CD8-positive, alpha-beta memory T cell (primary cell): ENCODE results near the gene REC114. TPM values are rescaled to one million over a fixed set of nuclear protein-coding genes. Genes with fewer than 3 reads are reported as not detected.
"Not testable (repeated sequence)": the region's sequence is repeated elsewhere in the genome, so short reads cannot be mapped to it uniquely, and the experiment has no call there.

Experiments used
- CTCF ChIA-PET: fragments of 350-600 bp; sonication (Branson Sonifier 250); formaldehyde crosslinking; loops from one replicate; lab custom pipeline; 2021; ENCODE audit warnings: antibody characterized with exemption; lab: Charles Lee
- POLR2A ChIA-PET: fragments of 350-600 bp; sonication (Branson Sonifier 250); formaldehyde crosslinking; loops from one replicate; lab custom pipeline; 2021; ENCODE audit warnings: antibody characterized with exemption; lab: Charles Lee
- DNase-seq, 5 donors: peaks; one replicate each; pipeline versions ENCODE4 v3.0.0 to v3.0.0-alpha.2; 2020 to 2022; ENCODE audit warnings: mixed read lengths in 1 of 5
- H3K27ac ChIP-seq: one replicate; pipeline ENCODE4 v1.7.0; 2013; ENCODE audit warnings: low read depth, mild to moderate bottlenecking, low read length, moderate library complexity
- H3K27me3 ChIP-seq: 2 replicates; pipeline ENCODE4 v1.7.0; 2013; ENCODE audit warnings: low read length, mild to moderate bottlenecking; ENCODE audit not compliant: insufficient read depth, poor library complexity, severe bottlenecking
- H3K36me3 ChIP-seq: 2 replicates; pipeline ENCODE4 v1.7.0; 2013; ENCODE audit warnings: mild to moderate bottlenecking, low read length, moderate library complexity; ENCODE audit not compliant: insufficient read depth
- H3K4me1 ChIP-seq: 2 replicates; pipeline ENCODE4 v1.7.0; 2013; ENCODE audit warnings: mild to moderate bottlenecking, low read length, moderate library complexity; ENCODE audit not compliant: insufficient read depth
- H3K4me3 ChIP-seq: 2 replicates; pipeline ENCODE4 v1.7.0; 2013; ENCODE audit warnings: mild to moderate bottlenecking, low read length
- H3K9me3 ChIP-seq: 2 replicates; pipeline ENCODE4 v1.7.0; 2013; ENCODE audit warnings: mild to moderate bottlenecking, low read length
- H3K27ac Mint-ChIP-seq, 8 donors: one replicate each; pipeline ENCODE4 v1.8.0; 2020 to 2021; ENCODE audit warnings: mixed read lengths in 8 of 8, mild to moderate bottlenecking in 6 of 8, inconsistent platforms in 3 of 8, moderate library complexity in 3 of 8
- H3K27me3 Mint-ChIP-seq, 2 donors: one replicate each; pipeline ENCODE4 v1.8.0; 2020 to 2021; ENCODE audit warnings: mixed read lengths in 2 of 2, mild to moderate bottlenecking in 1 of 2, moderate library complexity in 1 of 2
- H3K36me3 Mint-ChIP-seq, 3 donors: one replicate each; pipeline ENCODE4 v1.8.0; 2020 to 2021; ENCODE audit warnings: mixed read lengths in 3 of 3, inconsistent platforms in 1 of 3, mild to moderate bottlenecking in 1 of 3
- H3K4me1 Mint-ChIP-seq, 3 donors: one replicate each; pipeline ENCODE4 v1.8.0; 2020 to 2021; ENCODE audit warnings: mixed read lengths in 3 of 3, inconsistent platforms in 1 of 3, mild to moderate bottlenecking in 1 of 3
- H3K4me3 Mint-ChIP-seq, 7 donors: one replicate each; pipeline ENCODE4 v1.8.0; 2020 to 2021; ENCODE audit warnings: mixed read lengths in 7 of 7, mild to moderate bottlenecking in 6 of 7, moderate library complexity in 4 of 7, inconsistent platforms in 2 of 7
- H3K9me3 Mint-ChIP-seq, 5 donors: one replicate each; pipeline ENCODE4 v1.8.0; 2020 to 2022; ENCODE audit warnings: mixed read lengths in 5 of 5, mild to moderate bottlenecking in 3 of 5, moderate library complexity in 2 of 5, inconsistent platforms in 1 of 5
- polyA plus RNA-seq: library from polyadenylated mRNA; unstranded; fragments of 300-500 nt; fragmentation: Illumina TruSeq; gene quantifications from one replicate; pipeline ENCODE4 v1.2.3, GENCODE V29; 2021
- total RNA-seq, 2 experiments: library from RNA; stranded (reverse); gene quantifications; one replicate each; pipeline ENCODE4 v1.2.3, GENCODE V29; 2021

REC114 gene
- total and polyA plus RNA-seq, 3 experiments from 2014 or later, result not detected

DNA sequence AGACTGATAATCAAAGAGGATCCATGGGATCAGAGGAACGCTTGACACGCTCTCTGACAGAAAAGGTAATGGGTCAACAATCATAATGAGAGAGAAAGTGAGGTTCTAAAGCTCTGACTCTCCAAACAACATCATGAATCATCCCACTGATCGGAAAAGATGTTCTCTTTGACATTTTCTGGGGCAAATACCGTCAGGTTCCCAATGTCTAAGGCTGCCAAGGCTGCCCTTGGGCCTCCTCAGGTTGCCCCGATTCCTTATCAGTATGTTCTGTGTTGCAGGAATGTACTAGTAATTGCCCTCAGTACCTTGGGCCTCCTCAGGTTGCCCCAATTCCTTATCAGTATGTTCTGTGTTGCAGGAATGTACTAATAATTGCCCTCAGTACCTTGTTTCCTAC lies 129.3 kb downstream of the REC114 start:
- Histone ChIP-seq H3K27ac (no peak overlapping the region), H3K4me1 (no peaks in the 10 kb centered on the region), H3K27me3 (no peaks in the 10 kb centered on the region), H3K36me3 (peaks cover 14% of the 10 kb centered on the region), H3K9me3 (no peaks in the 10 kb centered on the region), H3K4me3 (no peak overlapping the region)
- Mint-ChIP-seq H3K4me1 (no peaks in the 10 kb centered on the region), H3K36me3 (peaks cover 7 to 85% (median 33%) of the 10 kb centered on the region in 3 donors), H3K27ac (no peak overlapping the region), H3K27me3 (no peaks in the 10 kb centered on the region), H3K9me3 (no peaks in the 10 kb centered on the region), H3K4me3 (no peak overlapping the region)
- POLR2A ChIA-PET, result no interaction called here
- CTCF ChIA-PET, result interaction anchor here (1.1 kb wide), 1 partner anchor 26 kb away, joined by 3 read pairs; no protein-coding TSS in a partner anchor
- no peak for DNase-seq

DNA sequence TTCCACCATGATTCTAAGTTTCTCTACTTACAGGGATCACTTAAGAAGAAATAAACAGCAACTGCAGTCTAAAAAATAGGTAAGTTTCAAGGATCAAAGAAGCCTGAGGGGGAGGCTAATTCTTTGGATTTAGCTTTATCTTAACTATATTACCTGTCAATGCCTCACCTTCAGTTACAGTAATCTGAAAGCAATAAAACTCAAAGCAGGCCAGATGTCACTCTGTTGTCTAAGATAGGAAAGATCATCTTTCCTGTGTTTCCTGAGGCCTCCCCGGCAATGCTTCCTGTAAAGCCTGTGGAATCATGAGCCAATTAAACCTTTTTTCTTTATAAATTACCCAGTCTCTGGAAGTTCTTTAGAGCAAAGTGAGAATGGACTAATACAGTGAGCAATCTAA lies 130.1 kb downstream of the REC114 start:
- H3K36me3 ChIP-seq, result peaks cover 14% of the 10 kb centered on the region
- H3K27me3 Mint-ChIP-seq, result no peaks in the 10 kb centered on the region
- POLR2A ChIA-PET, result no interaction called here
- no peaks in the 10 kb centered on the region for H3K9me3 ChIP-seq
- DNase-seq, result no peak
- CTCF ChIA-PET, result interaction anchor here (1.1 kb wide), 1 partner anchor 27 kb away, joined by 3 read pairs; no protein-coding TSS in a partner anchor
- no peak overlapping the region for H3K4me3 ChIP-seq
- H3K9me3 Mint-ChIP-seq, result no peaks in the 10 kb centered on the region
- no peaks in the 10 kb centered on the region for H3K4me1 Mint-ChIP-seq
- no peak overlapping the region for H3K27ac ChIP-seq
- no peaks in the 10 kb centered on the region for H3K4me1 ChIP-seq
- H3K27ac Mint-ChIP-seq, result peak overlapping the region in 2 of 8 donors; percentile 7 to 75
- no peaks in the 10 kb centered on the region for H3K27me3 ChIP-seq
- no peak overlapping the region for H3K4me3 Mint-ChIP-seq
- peaks cover 7 to 85% (median 31%) of the 10 kb centered on the region in 3 donors for H3K36me3 Mint-ChIP-seq

DNA sequence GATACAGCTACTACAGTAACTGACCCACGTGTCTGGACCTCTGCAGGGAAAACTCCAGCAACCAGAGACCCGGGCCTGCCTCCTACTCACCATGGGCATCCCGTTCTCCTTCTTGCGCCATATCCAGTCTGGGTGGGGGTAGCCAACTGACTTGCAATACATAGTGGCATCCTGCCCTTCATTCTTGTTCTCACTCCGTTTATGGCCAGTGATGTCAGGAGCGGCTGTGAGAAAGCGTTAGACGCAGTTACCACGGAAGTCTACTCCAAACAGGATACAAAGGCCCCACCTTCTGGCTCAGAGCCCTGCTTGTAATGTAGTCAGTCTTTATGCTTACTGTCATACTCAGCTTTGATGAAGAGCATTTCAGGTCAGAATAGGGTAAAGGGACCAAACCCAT lies 130.6 kb downstream of the REC114 start:
- ChIA-PET POLR2A (no interaction called here), CTCF (interaction anchor here (1.1 kb wide), 1 partner anchor 28 kb away, joined by 3 read pairs; no protein-coding TSS in a partner anchor)
- H3K4me1 ChIP-seq, result no peaks in the 10 kb centered on the region
- H3K36me3 ChIP-seq, result peaks cover 14% of the 10 kb centered on the region
- H3K9me3 Mint-ChIP-seq, result no peaks in the 10 kb centered on the region
- no peaks in the 10 kb centered on the region for H3K9me3 ChIP-seq
- no peak overlapping the region for H3K4me3 ChIP-seq
- no peak overlapping the region for H3K27ac ChIP-seq
- no peak overlapping the region for H3K4me3 Mint-ChIP-seq
- no peaks in the 10 kb centered on the region for H3K27me3 Mint-ChIP-seq
- no peaks in the 10 kb centered on the region for H3K27me3 ChIP-seq
- H3K27ac Mint-ChIP-seq, result no peak overlapping the region
- no peaks in the 10 kb centered on the region for H3K4me1 Mint-ChIP-seq
- DNase-seq, result no peak
- H3K36me3 Mint-ChIP-seq, result peaks cover 7 to 84% (median 34%) of the 10 kb centered on the region in 3 donors

- H3K36me3 Mint-ChIP-seq, result peaks cover 0 to 76% (median 28%) of the 10 kb centered on the region in 3 donors
- ChIA-PET CTCF (no interaction called here), POLR2A (no interaction called here)
- no peak overlapping the region for H3K4me3 ChIP-seq
- no peaks in the 10 kb centered on the region for H3K27me3 ChIP-seq
- H3K4me1 ChIP-seq, result no peaks in the 10 kb centered on the region
- no peak for DNase-seq
- H3K27ac ChIP-seq, result no peak overlapping the region
- H3K9me3 ChIP-seq, result no peaks in the 10 kb centered on the region
- no peaks in the 10 kb centered on the region for H3K36me3 ChIP-seq
- peak overlapping the region in 1 of 8 donors; percentile 23 for H3K27ac Mint-ChIP-seq
- H3K4me1 Mint-ChIP-seq, result no peaks in the 10 kb centered on the region
- no peaks in the 10 kb centered on the region for H3K9me3 Mint-ChIP-seq
- H3K4me3 Mint-ChIP-seq, result no peak overlapping the region
- no peaks in the 10 kb centered on the region for H3K27me3 Mint-ChIP-seq
Measured at GRCh38 chr15:73575636-73576247, 132.8 kb downstream of the REC114 start.

DNA sequence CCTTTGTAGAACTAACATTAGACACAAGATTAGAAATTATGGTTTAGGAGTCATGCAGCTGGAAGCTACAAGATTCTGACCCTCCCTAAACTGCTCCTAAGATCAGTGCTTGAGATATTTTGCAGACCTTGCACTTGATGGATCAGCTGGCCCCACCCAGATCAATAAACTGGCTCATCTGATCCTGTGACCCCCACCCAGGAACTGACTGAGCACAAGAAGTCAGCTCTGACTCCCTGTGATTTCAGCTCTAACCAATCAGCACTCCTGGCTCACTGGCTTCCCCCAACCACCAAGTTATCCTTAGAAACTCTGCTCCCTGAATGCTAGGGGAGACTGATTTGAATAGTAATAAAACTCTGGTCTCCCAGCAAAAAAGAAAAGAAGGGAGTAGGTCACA lies 134.6 kb downstream of the REC114 start:
- H3K27me3 Mint-ChIP-seq, H3K4me3 Mint-ChIP-seq, H3K36me3 ChIP-seq, H3K27me3 ChIP-seq, CTCF ChIA-PET, H3K9me3 ChIP-seq, H3K4me1 ChIP-seq, H3K4me3 ChIP-seq, DNase-seq, POLR2A ChIA-PET, H3K27ac ChIP-seq, H3K4me1 Mint-ChIP-seq, H3K9me3 Mint-ChIP-seq: not testable (repeated sequence)
- Mint-ChIP-seq H3K27ac (peak overlapping the region in 2 of 8 donors; percentile 19 to 30), H3K36me3 (peaks cover 0 to 77% (median 24%) of the 10 kb centered on the region in 3 donors)

DNA sequence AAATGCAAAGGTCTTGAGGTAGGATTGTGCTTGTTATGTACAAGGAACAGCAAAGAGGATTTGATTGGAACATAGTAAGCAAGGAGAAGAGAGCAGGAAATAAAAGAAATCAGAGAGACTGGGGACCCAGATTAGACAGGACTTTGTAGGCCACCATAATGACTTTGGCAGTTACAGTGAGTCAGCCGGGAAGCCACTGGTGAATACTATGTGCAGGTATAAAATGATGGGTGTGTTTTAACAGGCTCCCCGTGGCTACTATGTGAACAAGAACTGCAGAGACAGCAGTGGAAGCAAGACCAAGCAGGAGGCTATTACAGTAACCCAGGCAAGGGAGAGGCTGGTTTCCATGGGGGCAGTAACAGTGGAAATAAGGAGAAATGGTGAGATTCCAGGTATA lies 135.1 kb downstream of the REC114 start:
- Histone ChIP-seq H3K4me3 (no peak overlapping the region), H3K27ac (no peak overlapping the region), H3K36me3 (peaks cover 12% of the 10 kb centered on the region), H3K9me3 (no peaks in the 10 kb centered on the region), H3K27me3 (no peaks in the 10 kb centered on the region), H3K4me1 (no peaks in the 10 kb centered on the region)
- DNase-seq, result no peak
- CTCF ChIA-PET, result no interaction called here
- Mint-ChIP-seq H3K4me1 (no peaks in the 10 kb centered on the region), H3K27ac (peak overlapping the region in 2 of 8 donors; percentile 30), H3K36me3 (peaks cover 0 to 76% (median 20%) of the 10 kb centered on the region in 3 donors), H3K9me3 (no peaks in the 10 kb centered on the region), H3K27me3 (no peaks in the 10 kb centered on the region), H3K4me3 (no peak overlapping the region)
- POLR2A ChIA-PET, result no interaction called here

GRCh38 chr15:73582851-73583379 lies 140.0 kb downstream of the REC114 start:
- H3K27ac ChIP-seq, result no peak overlapping the region
- ChIA-PET CTCF (no interaction called here), POLR2A (no interaction called here)
- peaks cover 0 to 1% (median 0%) of the 10 kb centered on the region in 3 donors for H3K4me1 Mint-ChIP-seq
- DNase-seq, result no peak
- H3K4me1 ChIP-seq, result no peaks in the 10 kb centered on the region
- no peaks in the 10 kb centered on the region for H3K27me3 Mint-ChIP-seq
- peak overlapping the region in 2 of 8 donors; percentile 1 to 34 for H3K27ac Mint-ChIP-seq
- H3K4me3 ChIP-seq, result no peak overlapping the region
- H3K4me3 Mint-ChIP-seq, result no peak overlapping the region
- H3K27me3 ChIP-seq, result no peaks in the 10 kb centered on the region
- peaks cover 37% of the 10 kb centered on the region for H3K36me3 ChIP-seq
- H3K9me3 Mint-ChIP-seq, result no peaks in the 10 kb centered on the region
- H3K36me3 Mint-ChIP-seq, result peaks cover 0 to 86% (median 38%) of the 10 kb centered on the region in 3 donors
- no peaks in the 10 kb centered on the region for H3K9me3 ChIP-seq

DNA sequence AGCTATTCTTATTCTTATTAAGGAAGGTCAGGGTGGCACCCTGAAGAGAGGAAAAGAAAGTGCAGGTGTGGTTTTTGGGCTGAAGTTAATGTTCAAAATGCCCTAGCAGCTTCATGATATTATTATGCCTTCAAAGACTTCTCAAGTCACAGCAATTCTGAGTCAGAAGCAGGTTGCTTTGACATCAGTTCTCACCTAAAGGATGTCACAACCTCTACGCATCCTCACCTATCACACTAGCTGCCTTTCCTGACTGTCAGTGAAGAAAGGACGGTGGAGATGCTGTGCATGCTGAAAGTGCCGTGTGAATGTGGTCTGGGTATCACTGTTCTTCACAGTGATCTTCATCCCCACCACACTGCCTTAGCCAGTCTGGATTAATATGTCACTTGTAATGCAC lies 140.6 kb downstream of the REC114 start:
- H3K9me3 ChIP-seq, result no peaks in the 10 kb centered on the region
- H3K4me1 ChIP-seq, result no peaks in the 10 kb centered on the region
- Mint-ChIP-seq H3K27ac (no peak overlapping the region), H3K4me1 (peaks cover 0 to 1% (median 0%) of the 10 kb centered on the region in 3 donors), H3K9me3 (no peaks in the 10 kb centered on the region), H3K36me3 (peaks cover 0 to 85% (median 34%) of the 10 kb centered on the region in 3 donors), H3K27me3 (no peaks in the 10 kb centered on the region), H3K4me3 (peak overlapping the region in 1 of 7 donors; percentile 3)
- H3K27ac ChIP-seq, result no peak overlapping the region
- H3K36me3 ChIP-seq, result peaks cover 39% of the 10 kb centered on the region
- no peak overlapping the region for H3K4me3 ChIP-seq
- no peaks in the 10 kb centered on the region for H3K27me3 ChIP-seq
- no peak for DNase-seq
- ChIA-PET POLR2A (no interaction called here), CTCF (no interaction called here)
